HEK293 (cell line): ENCODE results near the gene SAP25.

Experiments
- CTCF ChIA-PET: fragments of 350-600 bp; formaldehyde crosslinking; extraction: SDS; loops from one replicate; lab custom pipeline; 2021; ENCODE audit warnings: antibody characterized with exemption; lab: Yijun Ruan, JAX
- POLR2A ChIA-PET: fragments of 300-600 bp; formaldehyde crosslinking; extraction: SDS; loops from one replicate; lab custom pipeline; 2020; ENCODE audit warnings: antibody characterized with exemption, inconsistent platforms; lab: Yijun Ruan, JAX
- H3K27ac ChIP-seq: fragments of 200-500 bp; sonication (Bioruptor generic); 2 replicates; pipeline ENCODE4 v1.5.1; 2014; ENCODE audit warnings: low read depth, low read length, control low read depth, inconsistent platforms; ENCODE audit errors: extremely low read depth
- H3K36me3 ChIP-seq, 2 experiments: fragments of 200-500 bp in 1 of 2; sonication (Bioruptor generic) in 1 of 2; 1 replicate in 1 of 2; 2 replicates in 1 of 2; pipeline ENCODE4 v1.5.1; 2014 to 2017; ENCODE audit warnings: inconsistent platforms in 2 of 2, low read length in 2 of 2; ENCODE audit not compliant: control insufficient read depth in 2 of 2, insufficient read depth in 1 of 2
- H3K4me1 ChIP-seq: fragments of 200-500 bp; sonication (Bioruptor generic); 2 replicates; pipeline ENCODE4 v1.5.1; 2014; ENCODE audit warnings: mild to moderate bottlenecking, low read length, inconsistent platforms; ENCODE audit not compliant: control insufficient read depth, insufficient read depth
- H3K4me3 ChIP-seq: 2 replicates; pipeline ENCODE4 v1.5.1; 2011; ENCODE audit warnings: low read depth, mild to moderate bottlenecking, control low read depth, low read length, moderate library complexity
- H3K9me3 ChIP-seq: fragments of 200-500 bp; sonication (Bioruptor generic); 2 replicates; pipeline ENCODE4 v1.5.1; 2014; ENCODE audit warnings: low read depth, low read length, inconsistent platforms; ENCODE audit not compliant: control insufficient read depth, insufficient read depth
- ELK4 ChIP-seq: IDR thresholded peaks from 2 replicates; pipeline ENCODE4 v1.6.1; 2011; ENCODE audit warnings: mild to moderate bottlenecking, low read depth, low read length, borderline replicate concordance
- GLIS2 ChIP-seq: fragments of 450-650 bp; formaldehyde crosslinking; IDR thresholded peaks from 2 replicates; pipeline ENCODE4 v1.5.1; 2016; ENCODE audit warnings: missing biosample characterization, missing genetic modification characterization
- HOXC10 ChIP-seq: sonication (generic); formaldehyde crosslinking; IDR thresholded peaks from 2 replicates; pipeline ENCODE4 v1.8.1; 2023; ENCODE audit warnings: mild to moderate bottlenecking, missing genetic modification reagents
- MYNN ChIP-seq: fragments of 450-650 bp; formaldehyde crosslinking; IDR thresholded peaks from 2 replicates; pipeline ENCODE4 v1.5.1; 2016; ENCODE audit warnings: missing biosample characterization, missing genetic modification characterization, borderline replicate concordance
- SCRT1 ChIP-seq: fragments of 450-650 bp; formaldehyde crosslinking; IDR thresholded peaks from 2 replicates; pipeline ENCODE4 v1.5.1; 2016; ENCODE audit warnings: missing biosample characterization, missing genetic modification characterization, borderline replicate concordance
- ZBTB1 ChIP-seq: fragments of 450-650 bp; formaldehyde crosslinking; IDR thresholded peaks from 2 replicates; pipeline ENCODE4 v1.5.1; 2016; ENCODE audit warnings: missing biosample characterization, missing genetic modification characterization
- ZFP37 ChIP-seq: fragments of 450-650 bp; formaldehyde crosslinking; IDR thresholded peaks from 2 replicates; pipeline ENCODE4 v1.5.1; 2016; ENCODE audit warnings: missing biosample characterization, missing genetic modification characterization
- ZNF121 ChIP-seq: fragments of 450-650 bp; formaldehyde crosslinking; IDR thresholded peaks from 2 replicates; pipeline ENCODE4 v1.5.1; 2016; ENCODE audit warnings: missing biosample characterization, missing genetic modification characterization
- ZNF148 ChIP-seq: fragments of 450-650 bp; formaldehyde crosslinking; IDR thresholded peaks from 2 replicates; pipeline ENCODE4 v1.5.0; 2017; ENCODE audit warnings: missing biosample characterization, missing genetic modification characterization, borderline replicate concordance
- ZNF174 ChIP-seq: fragments of 450-650 bp; formaldehyde crosslinking; IDR thresholded peaks from 2 replicates; pipeline ENCODE4 v1.5.0; 2017; ENCODE audit warnings: missing biosample characterization, mild to moderate bottlenecking, missing genetic modification characterization
- ZNF19 ChIP-seq: fragments of 450-650 bp; formaldehyde crosslinking; IDR thresholded peaks from 2 replicates; pipeline ENCODE4; 2016; ENCODE audit warnings: missing biosample characterization, missing genetic modification characterization, low read depth
- ZNF366 ChIP-seq: fragments of 450-650 bp; formaldehyde crosslinking; conservative IDR thresholded peaks from 2 replicates; pipeline ENCODE4 v1.5.1; 2016; ENCODE audit warnings: missing biosample characterization, missing genetic modification characterization
- ZNF501 ChIP-seq: fragments of 450-650 bp; formaldehyde crosslinking; IDR thresholded peaks from 2 replicates; pipeline ENCODE4 v1.5.1; 2016; ENCODE audit warnings: missing biosample characterization, missing genetic modification characterization
- ZNF521 ChIP-seq: fragments of 450-650 bp; formaldehyde crosslinking; IDR thresholded peaks from 2 replicates; pipeline ENCODE4 v1.5.1; 2017; ENCODE audit warnings: missing biosample characterization, mild to moderate bottlenecking, missing genetic modification characterization
- ZNF623 ChIP-seq: fragments of 450-650 bp; formaldehyde crosslinking; IDR thresholded peaks from 2 replicates; pipeline ENCODE4 v1.5.1; 2016; ENCODE audit warnings: missing biosample characterization, missing genetic modification characterization
- ZNF624 ChIP-seq: fragments of 450-650 bp; formaldehyde crosslinking; IDR thresholded peaks from 2 replicates; pipeline ENCODE4 v1.5.1; 2017; ENCODE audit warnings: missing biosample characterization, missing genetic modification characterization
- ZNF645 ChIP-seq: fragments of 450-650 bp; formaldehyde crosslinking; IDR thresholded peaks from 2 replicates; pipeline ENCODE4; 2016; ENCODE audit warnings: missing biosample characterization, missing genetic modification characterization
- ZSCAN30 ChIP-seq: fragments of 450-650 bp; IDR thresholded peaks from 2 replicates; pipeline ENCODE4 v1.5.1; 2018; ENCODE audit warnings: missing biosample characterization, mild to moderate bottlenecking, missing genetic modification characterization, moderate library complexity
- ZSCAN5A ChIP-seq: fragments of 450-650 bp; formaldehyde crosslinking; IDR thresholded peaks from 2 replicates; pipeline ENCODE4 v1.5.1; 2016; ENCODE audit warnings: missing biosample characterization, missing genetic modification characterization

The SAP25 gene

GRCh38 chr7:100599911-100600729 is 26.4 kb upstream of the SAP25 start:
- Histone ChIP-seq H3K27ac (no peak overlapping the region), H3K9me3 (no peaks in the 10 kb centered on the region), H3K4me3 (no peak overlapping the region), H3K36me3 (no peaks in the 10 kb centered on the region; a peak in 1 of 3 replicates), H3K4me1 (peaks cover 17% of the 10 kb centered on the region)
- TF ChIP-seq ZNF623 (tag by site-specific recombination) (no peak), GLIS2 (tag by site-specific recombination) (peak; percentile 27; the same call in 1 of the 2 replicates)
- POLR2A ChIA-PET: interaction anchor here (6.4 kb wide), 1 partner anchor 15 kb away, joined by 41 read pairs; the partner anchor contains the start of genes FBXO24 and LRCH4
- CTCF ChIA-PET: interaction anchor here (1.7 kb wide), 1 partner anchor 11 kb away, joined by 5 read pairs; no protein-coding TSS in a partner anchor

- Histone ChIP-seq H3K27ac (no peak overlapping the region), H3K4me1 (peaks cover 12% of the 10 kb centered on the region), H3K36me3 (no peaks in the 10 kb centered on the region; a peak in 1 of 3 replicates), H3K9me3 (no peaks in the 10 kb centered on the region), H3K4me3 (no peak overlapping the region)
- CTCF ChIA-PET: interaction anchor here (0.6 to 1.7 kb wide), 2 partner anchors 10 to 144 kb away, joined by 3 to 5 read pairs; no protein-coding TSS in a partner anchor
- TF ChIP-seq ZNF501 (tag by site-specific recombination) (no peak), ZNF624 (no peak), ZNF174 (tag by site-specific recombination) (no peak), ZSCAN5A (tag by site-specific recombination) (no peak)
- POLR2A ChIA-PET: interaction anchor here (6.4 kb wide), 1 partner anchor 13 kb away, joined by 41 read pairs; the partner anchor contains the start of genes FBXO24 and LRCH4
Measured at GRCh38 chr7:100598425-100598824, 24.7 kb upstream of the SAP25 start.

GRCh38 chr7:100595188-100595587 is 21.5 kb upstream of the SAP25 start:
- no peaks in the 10 kb centered on the region for H3K9me3 ChIP-seq
- peak; percentile 56; the same call in 1 of the 2 replicates for TF ChIP-seq ZNF121 (tag by site-specific recombination)
- TF ChIP-seq MYNN (tag by site-specific recombination): no peak
- TF ChIP-seq ZNF521: no peak
- H3K4me3 ChIP-seq: no peak overlapping the region
- H3K4me1 ChIP-seq: no peaks in the 10 kb centered on the region
- ChIA-PET POLR2A (interaction anchor here (6.4 kb wide), 1 partner anchor 10 kb away, joined by 41 read pairs; the partner anchor contains the start of genes FBXO24 and LRCH4), CTCF (interaction anchor here (0.6 kb wide), 2 partner anchors 130 to 340 kb away, joined by 3 to 4 read pairs; no protein-coding TSS in a partner anchor)
- no peak overlapping the region for H3K27ac ChIP-seq
- H3K36me3 ChIP-seq: no peaks in the 10 kb centered on the region; a peak in 1 of 3 replicates

GRCh38 chr7:100591596-100591995 is 17.9 kb upstream of the SAP25 start:
- ChIA-PET POLR2A (no interaction called here), CTCF (interaction anchor here (0.9 to 1.4 kb wide), 2 partner anchors 12 to 32 kb away, joined by 3 to 5 read pairs; no protein-coding TSS in a partner anchor)
- no peaks in the 10 kb centered on the region; a peak in 1 of 3 replicates for H3K36me3 ChIP-seq
- H3K4me1 ChIP-seq: no peaks in the 10 kb centered on the region
- H3K27ac ChIP-seq: no peak overlapping the region
- H3K9me3 ChIP-seq: no peaks in the 10 kb centered on the region
- TF ChIP-seq ZNF645 (tag by site-specific recombination) (no peak), ZBTB1 (tag by site-specific recombination) (no peak), ZFP37 (tag by site-specific recombination) (no peak), ELK4 (no peak), HOXC10 (CRISPR knock-in tag) (no peak), ZNF19 (tag by site-specific recombination) (no peak), ZSCAN30 (tag by site-specific recombination) (no peak), SCRT1 (no peak), ZNF366 (tag by site-specific recombination) (no peak), ZNF148 (tag by site-specific recombination) (no peak), ZNF121 (tag by site-specific recombination) (no peak)
- no peak overlapping the region for H3K4me3 ChIP-seq
